ENCODE results near the gene HELB.

The HELB gene

GRCh38 chr12:66354291-66354690, 52.0 kb downstream of the HELB start:
- no peak overlapping the region for H3K4me3 ChIP-seq (ENCODE audit: low read depth, low read length)

GRCh38 chr12:66359300-66359699, 57.0 kb downstream of the HELB start:
- H3K4me3 ChIP-seq (ENCODE audit: low read depth, low read length), result no peak overlapping the region

- no peak overlapping the region for H3K4me3 ChIP-seq (ENCODE audit: low read depth, low read length)
These were observed 59.4 kb downstream of the HELB start for GRCh38 chr12:66361703-66362102.

- H3K4me3 ChIP-seq (ENCODE audit: low read depth, low read length), result no peak overlapping the region
These were observed 63.6 kb downstream of the HELB start for GRCh38 chr12:66365718-66366490.

GRCh38 chr12:66367015-66367667, 64.8 kb downstream of the HELB start:
- no peak overlapping the region for H3K4me3 ChIP-seq (ENCODE audit: low read depth, low read length)

DNA sequence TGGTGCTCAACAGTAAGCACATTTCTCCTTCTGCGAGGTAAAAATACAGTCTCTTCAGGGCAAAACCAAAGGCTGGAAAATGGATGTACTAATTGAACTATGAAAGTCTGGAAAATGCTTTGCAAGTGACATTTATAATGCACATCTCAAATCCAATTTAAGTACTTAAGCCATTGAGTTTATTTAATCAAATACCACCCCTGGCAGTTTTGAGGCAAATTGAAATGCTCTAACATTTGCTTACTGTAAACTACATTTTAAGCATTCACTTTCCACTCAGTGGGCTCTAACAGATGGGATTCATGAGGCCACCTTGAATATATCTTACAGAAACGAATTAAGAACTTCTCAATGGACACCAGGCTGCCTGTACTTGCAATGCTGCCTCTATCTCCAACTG, 69.7 kb downstream of the HELB start:
- no peak overlapping the region for H3K4me3 ChIP-seq (ENCODE audit: low read depth, low read length)

DNA sequence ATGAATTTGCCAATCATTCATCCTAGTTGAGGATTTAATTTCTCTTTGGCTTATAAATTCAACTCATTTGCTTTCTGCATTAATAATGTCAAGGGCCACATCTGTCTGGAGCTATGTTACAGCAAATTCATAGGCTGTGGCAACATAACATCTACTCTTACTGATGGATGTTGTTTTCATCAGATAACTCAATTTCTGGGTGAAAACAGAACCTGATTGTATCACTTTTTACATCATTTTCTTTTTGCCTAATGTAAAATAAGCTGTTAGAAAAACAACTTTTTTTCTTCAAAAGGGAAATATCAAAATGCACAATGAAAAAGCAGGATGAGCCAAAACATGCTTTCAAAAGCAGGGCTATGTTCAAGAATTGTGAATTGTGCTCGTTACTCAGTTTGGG, 73.3 kb downstream of the HELB start:
- H3K4me3 ChIP-seq (ENCODE audit: low read depth, low read length), result no peak overlapping the region

- H3K4me3 ChIP-seq (ENCODE audit: low read depth, low read length), result no peak overlapping the region
These were observed 77.3 kb downstream of the HELB start for GRCh38 chr12:66379616-66380015.

DNA sequence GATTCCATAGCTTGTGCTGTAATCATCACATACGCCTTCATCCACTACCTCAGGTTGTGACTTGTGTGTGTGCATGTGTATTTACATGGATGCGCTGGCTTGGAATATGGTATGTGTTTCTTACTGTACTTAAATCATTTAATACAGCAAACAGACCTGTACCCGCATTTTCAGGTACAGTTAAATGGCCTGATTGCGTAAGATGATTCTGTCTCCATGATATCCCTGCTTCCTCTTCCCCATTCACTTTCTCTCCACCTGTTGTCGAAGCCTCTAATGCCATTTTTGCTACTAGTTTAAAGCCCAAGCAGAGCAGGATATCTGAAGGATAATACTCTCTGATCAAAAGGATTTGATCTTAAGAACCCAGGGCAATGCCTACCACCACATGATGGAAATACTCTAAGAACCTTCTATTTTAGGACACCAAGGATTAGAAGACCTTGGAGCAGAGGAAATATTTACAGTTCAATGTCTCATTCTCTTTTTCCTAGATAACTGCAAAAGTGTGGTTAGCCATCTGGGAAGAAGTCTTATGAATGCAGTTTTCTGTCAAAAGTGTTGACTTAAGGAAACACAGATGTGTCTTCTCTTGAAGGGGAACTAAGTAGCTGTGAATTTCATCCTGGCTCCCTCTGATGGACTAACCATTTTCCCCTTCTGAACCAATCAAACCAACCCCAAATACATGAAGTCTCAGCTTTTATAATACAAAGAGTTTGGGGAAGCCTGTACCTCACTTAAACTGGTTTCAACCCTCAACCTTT, 78.7 kb downstream of the HELB start:
- H3K4me3 ChIP-seq (ENCODE audit: low read depth, low read length), result no peak overlapping the region

GRCh38 chr12:66387117-66387516, 84.8 kb downstream of the HELB start:
- H3K4me3 ChIP-seq (ENCODE audit: low read depth, low read length), result no peak overlapping the region

All from iPS-11a (cell line).